Heart left ventricle (tissue), 16 donors: ENCODE data around the gene FAM83G. TPM values are rescaled to one million over a fixed set of nuclear protein-coding genes. Genes with fewer than 3 reads are reported as not detected.

ENCODE experiments used
- ATAC-seq, 4 donors: fragments of 200-7000 bp; cut with Tn5 transposase; one replicate each; pipeline ENCODE4 v1.9.1; 2020 to 2022; ENCODE audit warnings: moderate library complexity in 4 of 4, mild to moderate bottlenecking in 3 of 4, moderate number of reproducible peaks in 1 of 4
- DNase-seq, 5 donors: peaks; one replicate each; pipeline ENCODE4 v3.0.0-alpha.2; 2020
- H3K27ac ChIP-seq, 12 donors: fragments of 200-600 bp; sonication (generic) in 4 of 12; one replicate each; pipeline versions ENCODE4 v1.5.0 to v1.8.0; 2016 to 2022; ENCODE audit warnings: mild to moderate bottlenecking in 2 of 12
- H3K27me3 ChIP-seq, 9 donors: fragments of 200-600 bp; sonication (generic) in 2 of 9; one replicate each; pipeline versions ENCODE4 v1.5.1 to v1.8.0; 2016 to 2022; ENCODE audit warnings: mild to moderate bottlenecking in 3 of 9
- H3K36me3 ChIP-seq, 9 donors: fragments of 200-600 bp; sonication (generic) in 2 of 9; one replicate each; pipeline versions ENCODE4 v1.5.0 to v1.8.0; 2018 to 2022; ENCODE audit warnings: mild to moderate bottlenecking in 2 of 9
- H3K4me1 ChIP-seq, 12 donors: fragments of 200-600 bp; sonication (generic) in 4 of 12; one replicate each; pipeline versions ENCODE4 v1.5.0 to v1.8.0; 2016 to 2022; ENCODE audit warnings: mild to moderate bottlenecking in 3 of 12
- H3K4me3 ChIP-seq, 12 donors: fragments of 200-600 bp; sonication (generic) in 4 of 12; one replicate each; pipeline versions ENCODE4 v1.5.0 to v1.8.0; 2017 to 2022; ENCODE audit warnings: mild to moderate bottlenecking in 9 of 12, moderate library complexity in 4 of 12
- H3K9me3 ChIP-seq, 12 donors: fragments of 200-600 bp; sonication (generic) in 4 of 12; one replicate each; pipeline versions ENCODE4 v1.5.0 to v1.8.0; 2016 to 2022; ENCODE audit warnings: mild to moderate bottlenecking in 1 of 12
- POLR2A ChIP-seq, 2 donors: fragments of 450-650 bp; IDR thresholded peaks; one replicate each; pipeline ENCODE4 v1.6.1; 2017; ENCODE audit warnings: antibody characterized with exemption in 2 of 2, mild to moderate bottlenecking in 2 of 2, moderate library complexity in 2 of 2
- WGBS, 4 donors: extraction: QIAGEN DNeasy Blood & Tissue Kit in 2 of 4; methylation state at CpG; one replicate each; pipeline versions ENCODE4 v1.1.5 to v1.1.7; 2013 to 2018; 5-methylcytosine and 5-hydroxymethylcytosine counted together
- intact Hi-C, 10 donors: fragments of 100-400 bp; cut with DNase I; formaldehyde crosslinking; loops; one replicate each; pipeline versions ENCODE4 v1.11.1 to v1.14.2; 2022
- polyA plus RNA-seq, 2 donors: library from polyadenylated mRNA; stranded (reverse); fragments of 200-250 nt; gene quantifications; one replicate each; pipeline ENCODE4 v1.2.3, GENCODE V29; 2013
- total RNA-seq, 9 donors: library from RNA; depleted of rRNA in 2 of 9; stranded (reverse); fragments of >200 nt in 2 of 9; fragmentation: NEBNext Ultra II Directional in 3 of 9; extraction: Animal tissue kit (Norgen Biotek cat#: 25700) in 3 of 9; gene quantifications; one replicate each; pipeline versions ENCODE4 v1.1.0 to v1.2.4, GENCODE V29; 2016 to 2023
- TF ChIP-seq, protein P1 (sequence below), 12 donors: fragments of 200-600 bp; sonication (generic) in 4 of 12; IDR thresholded peaks; one replicate each; pipeline versions ENCODE4 v1.5.0 to v1.8.0; 2018 to 2022; ENCODE audit warnings: antibody characterized with exemption in 12 of 12, mild to moderate bottlenecking in 5 of 12
- donor health status: ischemic (EF 13 %, LVEDD 7.1; RV severe dilation, severe dysfunction).
- donor health status: healthy with polysubstance abuse.
- donor health status: DM: no; HTN: yes; CAD: no.
- donor health status: DM: no; HTN: no; CAD: no.
- donor health status: ischemic (EF 25% LVEDD 6.9; RV normal size, moderate dysfunction).
- donor health status: ischemic (EF 25% LVEDD 5.7; RV mildly dilated, moderate dysfunction).
- donor health status: healthy.
- donor health status: DM: yes; HTN: yes; CAD: no.
- donor health status: ischemic (EF 35%, LVEDD 5.7; RV mildly dilated, moderate dysfunction).
- donor health status: nonischemic (EF 11% LVEDD 7.7; RV severe dilation, severe dysfunction).
- donor health status: DM: yes; HTN: yes; CAD: no.
- donor health status: PGD.
- donor health status: ischemic (EF 29% LVEDD 5.4; RV normal size, mild dysfunction).
- donor health status: nonischemic (EF 23%, LVEDD 6.1; RV moderate dilation, normal function).

FAM83G gene
- total and polyA plus RNA-seq, 11 donors = 1.2 to 12.8 (median 1.8) TPM

DNA sequence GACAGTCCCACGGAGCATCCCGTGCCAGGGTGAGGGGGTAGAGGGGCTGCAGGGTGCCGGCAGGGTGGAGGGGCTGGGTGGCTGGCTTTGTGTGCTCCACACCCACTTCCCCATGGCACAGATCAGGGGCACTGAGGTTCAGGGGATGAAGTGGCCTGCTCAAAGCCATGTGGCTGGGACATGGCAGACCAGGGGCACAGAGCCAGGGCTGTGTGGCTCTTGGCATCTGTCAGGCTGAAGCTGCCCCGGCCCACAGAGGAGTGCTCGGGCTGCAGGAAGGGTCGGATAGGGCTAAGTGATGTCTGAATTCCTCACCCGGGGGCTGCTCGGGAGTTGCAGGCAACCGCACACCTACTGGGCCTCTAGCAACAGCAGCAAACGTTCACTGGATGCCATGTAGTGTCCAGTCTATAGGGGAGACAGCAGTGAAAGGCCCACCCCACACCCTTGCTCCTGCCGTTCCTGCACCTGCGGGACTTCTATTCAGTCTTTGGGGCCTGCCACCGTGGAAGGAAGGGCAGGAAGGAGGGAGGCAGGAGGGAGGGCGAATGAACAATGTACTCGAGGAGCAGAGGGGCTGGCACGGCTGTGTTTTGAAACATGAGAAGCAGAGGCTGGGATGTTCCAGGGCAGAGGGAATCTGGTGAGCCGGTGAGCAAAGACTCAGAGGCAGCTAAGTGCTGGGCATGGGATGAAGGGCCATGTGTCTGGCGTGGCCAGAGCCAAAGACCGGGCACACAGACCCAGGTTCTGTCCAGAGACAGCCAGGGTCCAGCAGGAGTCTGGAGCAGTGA lies 37.5 kb downstream of the FAM83G start:
- H3K4me1 ChIP-seq = no peaks in the 10 kb centered on the region
- H3K27me3 ChIP-seq = no peaks in the 10 kb centered on the region
- TF ChIP-seq, protein P1, sequence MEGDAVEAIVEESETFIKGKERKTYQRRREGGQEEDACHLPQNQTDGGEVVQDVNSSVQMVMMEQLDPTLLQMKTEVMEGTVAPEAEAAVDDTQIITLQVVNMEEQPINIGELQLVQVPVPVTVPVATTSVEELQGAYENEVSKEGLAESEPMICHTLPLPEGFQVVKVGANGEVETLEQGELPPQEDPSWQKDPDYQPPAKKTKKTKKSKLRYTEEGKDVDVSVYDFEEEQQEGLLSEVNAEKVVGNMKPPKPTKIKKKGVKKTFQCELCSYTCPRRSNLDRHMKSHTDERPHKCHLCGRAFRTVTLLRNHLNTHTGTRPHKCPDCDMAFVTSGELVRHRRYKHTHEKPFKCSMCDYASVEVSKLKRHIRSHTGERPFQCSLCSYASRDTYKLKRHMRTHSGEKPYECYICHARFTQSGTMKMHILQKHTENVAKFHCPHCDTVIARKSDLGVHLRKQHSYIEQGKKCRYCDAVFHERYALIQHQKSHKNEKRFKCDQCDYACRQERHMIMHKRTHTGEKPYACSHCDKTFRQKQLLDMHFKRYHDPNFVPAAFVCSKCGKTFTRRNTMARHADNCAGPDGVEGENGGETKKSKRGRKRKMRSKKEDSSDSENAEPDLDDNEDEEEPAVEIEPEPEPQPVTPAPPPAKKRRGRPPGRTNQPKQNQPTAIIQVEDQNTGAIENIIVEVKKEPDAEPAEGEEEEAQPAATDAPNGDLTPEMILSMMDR (IDR thresholded peaks at IDR 0.05) = no peak
- TF ChIP-seq POLR2A (IDR thresholded peaks at IDR 0.05) = no peak
- H3K27ac ChIP-seq = no peak overlapping the region
- peak in 1 of 5 donors; percentile 50 for DNase-seq
- no peaks in the 10 kb centered on the region for H3K36me3 ChIP-seq
- peak in 2 of 4 donors; percentile 43 to 56 for ATAC-seq
- H3K4me3 ChIP-seq = no peak overlapping the region
- H3K9me3 ChIP-seq = no peaks in the 10 kb centered on the region
- intact Hi-C loops = loop anchor here in 1 of 10 donors (5.0 kb wide), 1 partner anchor 55 kb away; no protein-coding TSS in a partner anchor
- WGBS, 4 donors = 67 to 75% (median 69%) methylated on average over 18 to 19 of the region's 19 CpGs

DNA sequence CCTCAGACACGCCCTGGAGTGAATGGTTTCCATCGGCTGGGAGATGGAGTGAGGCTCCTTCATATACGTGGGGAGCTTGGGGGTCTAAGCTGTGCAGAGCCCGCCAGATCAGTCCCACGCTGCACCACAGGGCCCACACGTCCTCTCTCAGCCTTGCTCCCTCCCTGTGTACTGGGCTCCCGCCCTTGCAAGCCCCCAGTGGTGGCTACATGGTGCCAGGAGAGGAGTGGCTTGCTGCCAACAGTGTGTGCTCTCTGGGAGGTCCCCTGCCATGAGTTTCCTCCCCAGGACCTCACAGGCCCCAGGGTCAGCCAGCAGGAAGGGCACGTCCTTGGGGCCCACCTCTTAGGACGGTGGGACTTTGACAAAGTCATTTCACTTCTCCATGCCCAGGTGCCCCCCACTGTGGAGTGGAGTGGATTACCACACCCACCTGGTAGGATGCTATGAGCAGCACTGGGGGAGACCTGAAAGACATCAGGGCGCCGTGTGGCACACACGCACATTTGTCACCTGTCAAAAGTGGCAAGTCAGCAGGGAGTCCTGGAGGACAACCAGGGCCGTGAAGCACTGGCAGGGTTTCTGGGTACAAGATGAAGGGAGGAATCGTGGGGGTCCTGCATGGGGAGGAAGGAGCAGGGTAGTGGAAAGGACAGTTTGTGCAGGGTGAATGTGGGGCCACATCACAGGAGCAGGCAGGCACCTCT lies 38.9 kb downstream of the FAM83G start:
- no peaks in the 10 kb centered on the region for H3K9me3 ChIP-seq
- no peak overlapping the region for H3K27ac ChIP-seq
- TF ChIP-seq, protein P1 (IDR thresholded peaks at IDR 0.05) = no peak
- no peak for TF ChIP-seq POLR2A (IDR thresholded peaks at IDR 0.05)
- ATAC-seq (no peak), DNase-seq (no peak)
- no peak overlapping the region for H3K4me3 ChIP-seq
- 84 to 91% (median 86%) methylated on average over 13 to 14 of the region's 14 CpGs for WGBS, 4 donors
- intact Hi-C loops = loop anchor here in 1 of 10 donors (5.0 kb wide), 1 partner anchor 57 kb away; no protein-coding TSS in a partner anchor
- peaks cover 0 to under 1% (median 0%) of the 10 kb centered on the region in 12 donors for H3K4me1 ChIP-seq
- no peaks in the 10 kb centered on the region for H3K36me3 ChIP-seq
- no peaks in the 10 kb centered on the region for H3K27me3 ChIP-seq

DNA sequence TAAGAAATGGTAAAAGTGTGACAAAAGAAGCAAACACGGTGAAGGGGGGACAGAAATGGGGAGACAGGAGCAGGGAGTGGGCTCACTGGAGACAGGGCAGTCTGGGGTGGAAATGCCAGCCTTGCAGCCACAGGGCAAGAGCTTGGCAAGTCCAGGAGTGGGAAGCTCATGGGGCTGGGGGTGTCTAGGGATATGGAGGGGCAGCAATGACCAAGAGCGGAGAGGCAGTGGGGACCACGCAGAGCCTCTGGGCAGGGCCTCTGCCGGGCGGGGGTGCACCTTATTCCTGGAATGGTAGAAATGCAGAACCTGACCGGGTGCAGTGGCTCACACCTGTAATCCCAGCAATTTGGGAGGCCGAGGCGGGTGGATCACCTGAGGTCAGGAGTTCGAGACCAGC lies 40.0 kb downstream of the FAM83G start:
- H3K27ac ChIP-seq = no peak overlapping the region
- no peaks in the 10 kb centered on the region for H3K9me3 ChIP-seq
- TF ChIP-seq POLR2A (IDR thresholded peaks at IDR 0.05) = no peak
- TF ChIP-seq, protein P1 (IDR thresholded peaks at IDR 0.05) = no peak
- no peak for DNase-seq
- peaks cover 0 to 2% (median 0%) of the 10 kb centered on the region in 12 donors for H3K4me1 ChIP-seq
- 89 to 96% (median 92%) methylated on average over 9 of the region's 9 CpGs for WGBS, 4 donors
- H3K27me3 ChIP-seq = no peaks in the 10 kb centered on the region
- intact Hi-C loops = no loop called here
- H3K4me3 ChIP-seq = no peak overlapping the region
- no peak for ATAC-seq
- no peaks in the 10 kb centered on the region for H3K36me3 ChIP-seq

DNA sequence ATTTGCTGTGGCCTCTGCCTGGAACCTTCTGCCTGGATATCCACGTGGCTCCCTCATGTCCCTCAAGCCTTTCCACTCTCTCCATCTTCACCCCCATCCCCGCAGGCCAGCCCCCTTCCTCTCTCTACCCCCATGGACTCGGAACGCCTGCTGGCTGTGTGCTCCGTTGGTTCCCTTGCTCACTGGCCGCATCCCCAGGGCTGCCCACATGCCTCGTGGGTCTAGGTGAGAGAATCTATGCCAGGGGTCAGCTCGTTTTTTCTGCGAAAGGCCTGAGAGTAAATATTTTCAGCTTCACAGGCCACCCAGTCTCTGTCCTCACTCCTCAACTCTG lies 40.6 kb downstream of the FAM83G start:
- Histone ChIP-seq H3K36me3 (no peaks in the 10 kb centered on the region), H3K4me3 (no peak overlapping the region), H3K27ac (no peak overlapping the region), H3K27me3 (no peaks in the 10 kb centered on the region), H3K4me1 (peaks cover 0 to 2% (median 0%) of the 10 kb centered on the region in 12 donors), H3K9me3 (no peaks in the 10 kb centered on the region)
- ATAC-seq (no peak), DNase-seq (no peak)
- intact Hi-C loops = no loop called here
- 88 to 90% (median 89%) methylated on average over 9 of the region's 9 CpGs for WGBS, 4 donors
- TF ChIP-seq, protein P1 (IDR thresholded peaks at IDR 0.05) = no peak
- no peak for TF ChIP-seq POLR2A (IDR thresholded peaks at IDR 0.05)
